HL-60 (cell line): ENCODE measurements around the gene C5orf52.

ENCODE experiments used
- CTCF ChIP-seq: IDR thresholded peaks from one replicate; pipeline ENCODE4 v1.5.1; 2011; ENCODE audit warnings: low read length, control low read depth, inconsistent platforms; ENCODE audit not compliant: insufficient read depth
- POLR2AphosphoS5 ChIP-seq: IDR thresholded peaks from 2 replicates; pipeline ENCODE4 v1.6.1; 2012; ENCODE audit warnings: low read depth
- TF ChIP-seq, protein P1 (sequence below): IDR thresholded peaks from 2 replicates; pipeline ENCODE4 v1.6.1; 2012; ENCODE audit warnings: low read depth; ENCODE audit not compliant: insufficient replicate concordance

DNA sequence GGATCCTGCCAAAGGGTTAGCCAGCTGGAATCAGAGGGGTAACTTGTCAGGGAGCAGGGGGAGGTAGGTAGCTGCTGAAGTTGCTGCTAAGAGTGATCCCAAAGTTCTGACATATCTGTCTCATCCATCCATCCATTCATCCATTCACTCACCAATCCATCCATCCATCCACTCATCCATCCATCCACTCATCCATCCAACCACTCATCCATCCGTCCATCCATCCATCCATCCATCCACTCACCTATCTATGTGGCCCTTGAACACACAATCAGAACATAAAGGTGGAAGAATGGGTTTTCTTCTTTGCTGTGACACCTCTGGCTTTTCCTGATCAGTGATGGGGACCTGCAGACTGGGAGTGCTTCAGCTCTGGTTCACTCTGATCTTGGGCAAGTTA lies 3.0 kb upstream of the C5orf52 start:
- TF ChIP-seq CTCF = no peak
- no peak for TF ChIP-seq POLR2AphosphoS5
- TF ChIP-seq, protein P1, sequence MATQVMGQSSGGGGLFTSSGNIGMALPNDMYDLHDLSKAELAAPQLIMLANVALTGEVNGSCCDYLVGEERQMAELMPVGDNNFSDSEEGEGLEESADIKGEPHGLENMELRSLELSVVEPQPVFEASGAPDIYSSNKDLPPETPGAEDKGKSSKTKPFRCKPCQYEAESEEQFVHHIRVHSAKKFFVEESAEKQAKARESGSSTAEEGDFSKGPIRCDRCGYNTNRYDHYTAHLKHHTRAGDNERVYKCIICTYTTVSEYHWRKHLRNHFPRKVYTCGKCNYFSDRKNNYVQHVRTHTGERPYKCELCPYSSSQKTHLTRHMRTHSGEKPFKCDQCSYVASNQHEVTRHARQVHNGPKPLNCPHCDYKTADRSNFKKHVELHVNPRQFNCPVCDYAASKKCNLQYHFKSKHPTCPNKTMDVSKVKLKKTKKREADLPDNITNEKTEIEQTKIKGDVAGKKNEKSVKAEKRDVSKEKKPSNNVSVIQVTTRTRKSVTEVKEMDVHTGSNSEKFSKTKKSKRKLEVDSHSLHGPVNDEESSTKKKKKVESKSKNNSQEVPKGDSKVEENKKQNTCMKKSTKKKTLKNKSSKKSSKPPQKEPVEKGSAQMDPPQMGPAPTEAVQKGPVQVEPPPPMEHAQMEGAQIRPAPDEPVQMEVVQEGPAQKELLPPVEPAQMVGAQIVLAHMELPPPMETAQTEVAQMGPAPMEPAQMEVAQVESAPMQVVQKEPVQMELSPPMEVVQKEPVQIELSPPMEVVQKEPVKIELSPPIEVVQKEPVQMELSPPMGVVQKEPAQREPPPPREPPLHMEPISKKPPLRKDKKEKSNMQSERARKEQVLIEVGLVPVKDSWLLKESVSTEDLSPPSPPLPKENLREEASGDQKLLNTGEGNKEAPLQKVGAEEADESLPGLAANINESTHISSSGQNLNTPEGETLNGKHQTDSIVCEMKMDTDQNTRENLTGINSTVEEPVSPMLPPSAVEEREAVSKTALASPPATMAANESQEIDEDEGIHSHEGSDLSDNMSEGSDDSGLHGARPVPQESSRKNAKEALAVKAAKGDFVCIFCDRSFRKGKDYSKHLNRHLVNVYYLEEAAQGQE = no peak
